IPS DF 6.9 (cell line): ENCODE data around the gene SFXN5.
A peak's percentile ranks its signal among the peaks of the same experiment; 100 is the strongest.

Experiments
- DNase-seq: peaks from one replicate; pipeline ENCODE4 v3.0.0-alpha.2; 2013; ENCODE audit warnings: low read depth, low spot score
- H3K27ac ChIP-seq: one replicate; pipeline ENCODE4 v1.5.1; 2013; ENCODE audit warnings: low read length, control low read depth
- H3K27me3 ChIP-seq: 2 replicates; pipeline ENCODE4 v1.6.1; 2013; ENCODE audit warnings: mild to moderate bottlenecking, low read length; ENCODE audit not compliant: control insufficient read depth, insufficient read depth
- H3K36me3 ChIP-seq: 2 replicates; pipeline ENCODE4 v1.6.1; 2013; ENCODE audit warnings: low read length; ENCODE audit not compliant: control insufficient read depth, insufficient read depth
- H3K4me1 ChIP-seq: 2 replicates; pipeline ENCODE4 v1.6.1; 2013; ENCODE audit warnings: low read length; ENCODE audit not compliant: control insufficient read depth, insufficient read depth
- H3K4me3 ChIP-seq: 2 replicates; pipeline ENCODE4 v1.5.1; 2013; ENCODE audit warnings: mild to moderate bottlenecking, low read length
- H3K9me3 ChIP-seq: 2 replicates; pipeline ENCODE4 v1.6.1; 2013; ENCODE audit warnings: low read length, inconsistent platforms; ENCODE audit not compliant: control insufficient read depth, insufficient read depth
- WGBS: extraction: QIAGEN DNeasy Blood & Tissue Kit; methylation state at CpG from one replicate; pipeline ENCODE4 v1.1.7; 2013; ENCODE audit warnings: mixed read lengths, missing lambda C conversion rate; ENCODE audit not compliant: insufficient read length, insufficient coverage; 5-methylcytosine and 5-hydroxymethylcytosine counted together

SFXN5 gene

GRCh38 chr2:72917877-72918553 lies 153.5 kb downstream of the SFXN5 start:
- Histone ChIP-seq H3K36me3 (no peaks in the 10 kb centered on the region), H3K27me3 (peaks cover 81% of the 10 kb centered on the region), H3K4me3 (peak overlapping the region; percentile 31; the same call in 1 of the 2 replicates), H3K9me3 (no peaks in the 10 kb centered on the region), H3K27ac (no peak overlapping the region), H3K4me1 (peaks cover 8% of the 10 kb centered on the region)
- DNase-seq, result no peak
- no CpG with 5 or more reads among the region's 89 CpGs for WGBS

- DNase-seq, result no peak
- Histone ChIP-seq H3K36me3 (no peaks in the 10 kb centered on the region), H3K4me3 (peak within 1 kb of the TSS; percentile 36; the same call in 1 of the 2 replicates), H3K9me3 (no peaks in the 10 kb centered on the region), H3K27me3 (peaks cover 75% of the 10 kb centered on the region), H3K4me1 (peaks cover 8% of the 10 kb centered on the region), H3K27ac (no peak within 1 kb of the TSS)
- WGBS, result no CpG with 5 or more reads among the region's 82 CpGs
Measured at GRCh38 chr2:72917138-72917876, 154.2 kb downstream of the SFXN5 start, which contains the start of gene EMX1. EMX1 (plus strand) TSS chr2:72917519; CDS start chr2:72917853, 334 bp downstream.

GRCh38 chr2:72916743-72917137 lies 154.8 kb downstream of the SFXN5 start:
- WGBS, result no CpG with 5 or more reads among the region's 29 CpGs
- H3K4me3 ChIP-seq, result peak overlapping the region; percentile 36; the same call in 1 of the 2 replicates
- peaks cover 8% of the 10 kb centered on the region for H3K4me1 ChIP-seq
- H3K9me3 ChIP-seq, result no peaks in the 10 kb centered on the region
- DNase-seq, result no peak
- H3K27me3 ChIP-seq, result peaks cover 73% of the 10 kb centered on the region
- H3K27ac ChIP-seq, result no peak overlapping the region
- H3K36me3 ChIP-seq, result no peaks in the 10 kb centered on the region

- peaks cover 8% of the 10 kb centered on the region for H3K4me1 ChIP-seq
- no peak overlapping the region for H3K27ac ChIP-seq
- H3K9me3 ChIP-seq, result no peaks in the 10 kb centered on the region
- DNase-seq, result no peak
- H3K4me3 ChIP-seq, result peak overlapping the region; percentile 36; the same call in 1 of the 2 replicates
- WGBS, result no CpG with 5 or more reads among the region's 86 CpGs
- no peaks in the 10 kb centered on the region for H3K36me3 ChIP-seq
- H3K27me3 ChIP-seq, result peaks cover 71% of the 10 kb centered on the region
Measured at GRCh38 chr2:72915907-72916742, 155.4 kb downstream of the SFXN5 start.

- Histone ChIP-seq H3K4me3 (peak overlapping the region; percentile 36; the same call in 1 of the 2 replicates), H3K4me1 (peaks cover 8% of the 10 kb centered on the region), H3K27me3 (peaks cover 64% of the 10 kb centered on the region), H3K27ac (no peak overlapping the region), H3K36me3 (no peaks in the 10 kb centered on the region), H3K9me3 (no peaks in the 10 kb centered on the region)
- no CpG with 5 or more reads among the region's 26 CpGs for WGBS
- no peak for DNase-seq
Measured at GRCh38 chr2:72915320-72915906, 156.1 kb downstream of the SFXN5 start.

GRCh38 chr2:72914589-72915319 lies 156.8 kb downstream of the SFXN5 start:
- WGBS, result no CpG with 5 or more reads among the region's 17 CpGs
- Histone ChIP-seq H3K27me3 (peaks cover 59% of the 10 kb centered on the region), H3K4me1 (peaks cover 8% of the 10 kb centered on the region), H3K27ac (no peak overlapping the region), H3K9me3 (no peaks in the 10 kb centered on the region), H3K4me3 (no peak overlapping the region), H3K36me3 (no peaks in the 10 kb centered on the region)
- DNase-seq, result no peak

GRCh38 chr2:72914206-72914559 lies 157.3 kb downstream of the SFXN5 start:
- Histone ChIP-seq H3K27ac (no peak overlapping the region), H3K36me3 (no peaks in the 10 kb centered on the region), H3K4me1 (peaks cover 8% of the 10 kb centered on the region), H3K4me3 (no peak overlapping the region), H3K9me3 (no peaks in the 10 kb centered on the region), H3K27me3 (peaks cover 53% of the 10 kb centered on the region)
- DNase-seq, result no peak
- WGBS, result no CpG with 5 or more reads among the region's 7 CpGs

GRCh38 chr2:72913486-72914205 lies 157.9 kb downstream of the SFXN5 start:
- peaks cover 51% of the 10 kb centered on the region for H3K27me3 ChIP-seq
- DNase-seq, result no peak
- H3K4me3 ChIP-seq, result no peak overlapping the region
- no CpG with 5 or more reads among the region's 7 CpGs for WGBS
- H3K9me3 ChIP-seq, result no peaks in the 10 kb centered on the region
- H3K4me1 ChIP-seq, result peaks cover 8% of the 10 kb centered on the region
- H3K27ac ChIP-seq, result no peak overlapping the region
- H3K36me3 ChIP-seq, result no peaks in the 10 kb centered on the region

GRCh38 chr2:72911256-72911655 lies 160.3 kb downstream of the SFXN5 start:
- no CpG with 5 or more reads among the region's 1 CpG for WGBS
- Histone ChIP-seq H3K4me1 (peaks cover 8% of the 10 kb centered on the region), H3K27ac (no peak overlapping the region), H3K4me3 (no peak overlapping the region), H3K36me3 (no peaks in the 10 kb centered on the region), H3K27me3 (peaks cover 34% of the 10 kb centered on the region), H3K9me3 (no peaks in the 10 kb centered on the region)
- no peak for DNase-seq
